HG03442 (cell line): Measurements from ENCODE around the gene RELB.
"Not testable (repeated sequence)": the region's sequence is repeated elsewhere in the genome, so short reads cannot be mapped to it uniquely, and the experiment has no call there.

Experiments
- ATAC-seq: cut with Tn5 transposase; IDR thresholded peaks from one replicate; pipeline ENCODE4 v1.9.1; 2021; ENCODE audit warnings: mild to moderate bottlenecking, moderate library complexity; ENCODE audit not compliant: unreplicated experiment

The RELB gene, protein sequence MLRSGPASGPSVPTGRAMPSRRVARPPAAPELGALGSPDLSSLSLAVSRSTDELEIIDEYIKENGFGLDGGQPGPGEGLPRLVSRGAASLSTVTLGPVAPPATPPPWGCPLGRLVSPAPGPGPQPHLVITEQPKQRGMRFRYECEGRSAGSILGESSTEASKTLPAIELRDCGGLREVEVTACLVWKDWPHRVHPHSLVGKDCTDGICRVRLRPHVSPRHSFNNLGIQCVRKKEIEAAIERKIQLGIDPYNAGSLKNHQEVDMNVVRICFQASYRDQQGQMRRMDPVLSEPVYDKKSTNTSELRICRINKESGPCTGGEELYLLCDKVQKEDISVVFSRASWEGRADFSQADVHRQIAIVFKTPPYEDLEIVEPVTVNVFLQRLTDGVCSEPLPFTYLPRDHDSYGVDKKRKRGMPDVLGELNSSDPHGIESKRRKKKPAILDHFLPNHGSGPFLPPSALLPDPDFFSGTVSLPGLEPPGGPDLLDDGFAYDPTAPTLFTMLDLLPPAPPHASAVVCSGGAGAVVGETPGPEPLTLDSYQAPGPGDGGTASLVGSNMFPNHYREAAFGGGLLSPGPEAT

DNA sequence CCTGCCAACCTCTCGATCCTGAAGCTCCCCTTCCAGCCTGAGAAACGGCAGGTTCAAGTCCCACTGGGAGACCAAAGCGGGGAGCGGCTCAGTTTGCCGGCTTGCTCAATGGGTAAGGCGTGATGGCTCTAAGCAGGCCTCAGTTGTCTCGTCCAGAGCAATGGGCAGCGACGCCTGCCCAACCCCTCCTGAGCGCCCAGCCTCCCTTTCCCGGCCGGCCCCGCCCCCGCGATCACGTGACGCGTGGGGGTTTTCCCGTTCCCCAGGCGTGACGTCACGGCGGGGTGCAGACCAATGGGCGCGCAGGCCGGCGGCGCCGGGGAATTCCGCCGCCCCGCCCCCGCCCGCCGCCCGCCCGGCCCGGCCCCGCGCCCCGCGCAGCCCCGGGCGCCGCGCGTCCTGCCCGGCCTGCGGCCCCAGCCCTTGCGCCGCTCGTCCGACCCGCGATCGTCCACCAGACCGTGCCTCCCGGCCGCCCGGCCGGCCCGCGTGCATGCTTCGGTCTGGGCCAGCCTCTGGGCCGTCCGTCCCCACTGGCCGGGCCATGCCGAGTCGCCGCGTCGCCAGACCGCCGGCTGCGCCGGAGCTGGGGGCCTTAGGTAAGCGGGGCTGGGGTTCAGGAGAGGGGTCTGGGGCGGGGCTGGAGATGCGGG, at the start of gene RELB:
RELB (plus strand) TSS at position 378 of the 653 bp plus-strand sequence; CDS start at position 494, 116 bp downstream.
- peak; percentile 45 for ATAC-seq

DNA sequence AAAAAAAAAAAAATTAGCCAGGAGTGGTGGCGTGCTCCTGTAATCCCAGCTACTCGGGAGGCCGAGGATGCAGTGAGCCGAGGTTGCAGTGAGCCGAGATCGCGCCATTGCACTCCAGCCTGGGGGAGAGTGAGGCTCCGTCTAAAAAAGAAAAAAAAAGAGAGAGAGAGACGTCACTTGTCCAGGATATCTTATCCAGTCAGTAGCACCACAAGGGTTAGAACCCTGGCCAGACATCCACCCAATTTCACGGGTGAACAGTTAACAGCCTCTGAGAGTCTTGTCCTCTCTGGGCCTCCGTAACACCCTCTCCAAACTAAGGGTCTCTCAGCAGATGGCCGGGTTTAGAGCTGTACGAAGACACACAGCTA, 47.0 kb upstream of the RELB start:
- no peak for ATAC-seq

DNA sequence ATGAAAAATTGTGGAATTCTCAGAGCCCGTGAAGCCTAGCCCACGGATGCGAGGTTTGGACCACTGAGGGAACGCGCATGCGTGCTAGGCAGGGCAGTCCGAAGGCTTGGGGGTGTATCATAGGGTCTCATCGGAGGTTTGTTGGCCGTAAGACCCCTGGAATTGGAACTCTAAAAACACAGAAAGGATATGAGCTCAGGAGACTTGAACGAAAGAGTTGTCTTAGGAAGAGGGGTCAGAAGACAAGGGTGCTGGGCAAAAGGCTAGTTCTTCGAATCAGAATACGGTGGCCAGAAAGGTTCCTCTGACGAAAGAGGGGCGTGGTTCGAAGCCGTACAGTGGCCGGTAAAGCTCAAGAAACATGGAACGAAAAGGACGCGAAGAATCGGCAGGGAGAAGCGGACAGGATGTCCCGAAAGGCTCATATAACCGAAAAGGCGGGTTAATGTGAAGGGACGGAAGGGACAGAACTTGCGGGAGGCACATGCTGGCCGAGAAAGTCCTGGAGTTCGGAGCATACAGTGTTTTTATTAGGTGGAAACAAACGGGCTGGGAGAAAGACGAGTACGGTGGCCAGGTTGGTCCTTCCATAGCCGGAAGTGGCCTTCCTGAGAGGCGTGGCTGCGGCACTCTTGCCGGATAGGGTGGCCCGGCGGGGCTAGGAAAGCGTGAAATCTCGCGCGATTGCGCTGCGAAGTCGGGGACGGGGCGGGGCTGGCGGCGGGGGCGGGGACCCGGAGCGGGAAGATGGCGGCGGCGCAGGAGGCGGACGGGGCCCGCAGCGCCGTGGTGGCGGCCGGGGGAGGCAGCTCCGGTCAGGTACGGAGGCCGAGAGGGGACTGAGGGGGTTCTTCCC, 46.4 kb upstream of the RELB start, which contains the start of gene CLPTM1:
CLPTM1 (plus strand) TSS at position 732 of the 856 bp plus-strand sequence; CDS start at position 748, 16 bp downstream.
- ATAC-seq = peak; percentile 84

DNA sequence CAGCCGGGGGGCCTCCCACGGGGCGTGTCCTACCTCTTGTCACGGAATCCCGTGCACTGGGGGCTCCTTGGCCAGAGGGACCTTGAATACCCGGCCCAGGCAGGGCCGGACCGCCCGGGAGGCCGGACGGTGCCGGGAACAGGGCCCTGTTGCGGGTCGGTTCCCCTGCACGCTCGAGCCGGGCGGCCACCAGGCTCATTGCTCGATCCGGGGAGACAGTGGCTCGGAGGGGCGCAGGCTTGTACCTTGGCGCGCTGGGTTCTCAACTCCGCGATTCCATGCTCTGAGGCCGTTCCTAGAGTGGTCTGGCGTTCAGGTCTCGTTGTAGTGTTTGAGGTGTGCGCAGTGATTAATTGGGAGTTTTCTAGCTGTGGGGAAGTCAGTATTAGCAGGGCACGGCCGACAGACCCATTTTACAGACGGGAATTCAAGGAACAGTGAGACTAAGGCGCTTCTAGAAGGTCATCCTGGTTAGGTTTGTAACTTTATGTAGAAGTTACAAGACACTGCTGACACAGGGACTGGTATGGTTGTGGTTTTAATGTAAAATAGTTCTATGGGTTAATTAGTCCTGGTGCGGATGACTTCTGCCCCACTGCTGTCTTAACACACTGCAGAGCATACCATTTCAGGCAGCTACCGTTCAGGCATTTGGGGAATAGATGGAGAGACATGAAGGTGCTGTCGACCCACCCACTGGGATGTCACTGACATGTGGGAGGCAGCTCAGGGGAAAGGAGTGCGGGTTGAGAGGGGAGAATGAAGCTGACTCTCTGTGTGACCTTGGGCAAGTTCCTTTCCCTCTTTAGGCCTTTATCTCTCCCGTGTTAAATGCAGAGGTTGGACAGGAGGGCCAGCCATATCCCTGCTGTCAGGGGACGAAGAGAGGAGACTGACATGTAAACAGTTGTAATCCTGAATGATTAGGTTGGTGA, 45.5 kb upstream of the RELB start:
- peak; percentile 14 for ATAC-seq

DNA sequence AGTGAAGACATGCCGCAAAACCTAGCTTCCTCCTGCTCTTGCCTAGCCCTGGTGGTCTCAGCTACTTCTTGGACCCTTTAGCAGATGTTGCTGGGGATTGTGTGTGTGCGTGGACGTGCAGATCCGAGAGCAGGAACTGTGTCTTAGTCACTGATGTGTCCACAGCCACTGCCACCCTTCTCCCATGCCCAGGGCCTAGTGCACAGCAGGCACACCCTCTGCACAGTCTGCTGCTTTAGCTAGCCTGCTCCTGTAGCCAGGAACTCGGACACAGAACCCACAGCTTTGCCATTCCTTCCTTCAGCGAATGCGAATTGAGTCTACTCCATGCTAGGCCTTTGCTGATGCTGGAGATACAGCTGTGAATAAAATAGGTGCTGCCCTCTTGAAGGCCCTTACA, 43.7 kb upstream of the RELB start:
- ATAC-seq = no peak

DNA sequence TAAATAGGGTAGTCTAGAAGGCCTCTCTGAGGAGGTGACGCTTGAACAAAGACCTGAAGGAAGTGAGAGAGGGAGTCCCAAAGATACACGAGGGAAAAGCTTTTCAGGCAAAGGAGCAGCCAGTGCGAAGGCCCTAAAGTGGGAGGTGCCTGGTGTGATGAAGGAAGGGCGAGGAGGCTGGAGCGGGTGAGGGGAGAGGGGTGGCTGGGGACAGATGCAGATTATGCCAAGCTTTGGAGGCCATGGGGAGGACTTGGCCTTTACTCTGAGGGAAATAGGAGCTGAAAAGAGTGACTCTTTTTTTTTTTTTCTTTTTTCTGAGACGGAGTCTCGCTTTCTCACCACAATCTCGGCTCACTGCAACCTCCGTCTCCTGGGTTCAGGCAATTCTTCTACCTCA, 43.2 kb upstream of the RELB start:
- no peak for ATAC-seq

DNA sequence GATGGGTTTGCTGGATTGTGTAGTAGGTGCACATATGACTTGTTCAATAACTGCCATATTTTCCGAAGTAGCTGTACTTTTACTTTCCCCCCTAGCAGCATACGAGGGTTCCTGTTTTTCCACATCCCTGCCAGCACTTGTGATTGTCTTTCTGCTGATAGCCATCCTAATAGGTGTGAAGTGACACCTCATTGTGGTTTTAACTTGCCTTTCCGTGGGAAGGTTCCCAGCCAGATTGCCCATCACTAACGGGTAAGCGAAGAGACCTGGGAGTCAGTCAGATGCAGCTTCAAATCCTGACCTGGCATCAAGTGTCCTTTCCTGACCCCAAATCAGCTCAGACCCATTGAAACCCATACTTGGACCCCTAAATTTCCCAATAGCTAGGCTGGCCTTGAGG, 41.6 kb upstream of the RELB start:
- no peak for ATAC-seq

DNA sequence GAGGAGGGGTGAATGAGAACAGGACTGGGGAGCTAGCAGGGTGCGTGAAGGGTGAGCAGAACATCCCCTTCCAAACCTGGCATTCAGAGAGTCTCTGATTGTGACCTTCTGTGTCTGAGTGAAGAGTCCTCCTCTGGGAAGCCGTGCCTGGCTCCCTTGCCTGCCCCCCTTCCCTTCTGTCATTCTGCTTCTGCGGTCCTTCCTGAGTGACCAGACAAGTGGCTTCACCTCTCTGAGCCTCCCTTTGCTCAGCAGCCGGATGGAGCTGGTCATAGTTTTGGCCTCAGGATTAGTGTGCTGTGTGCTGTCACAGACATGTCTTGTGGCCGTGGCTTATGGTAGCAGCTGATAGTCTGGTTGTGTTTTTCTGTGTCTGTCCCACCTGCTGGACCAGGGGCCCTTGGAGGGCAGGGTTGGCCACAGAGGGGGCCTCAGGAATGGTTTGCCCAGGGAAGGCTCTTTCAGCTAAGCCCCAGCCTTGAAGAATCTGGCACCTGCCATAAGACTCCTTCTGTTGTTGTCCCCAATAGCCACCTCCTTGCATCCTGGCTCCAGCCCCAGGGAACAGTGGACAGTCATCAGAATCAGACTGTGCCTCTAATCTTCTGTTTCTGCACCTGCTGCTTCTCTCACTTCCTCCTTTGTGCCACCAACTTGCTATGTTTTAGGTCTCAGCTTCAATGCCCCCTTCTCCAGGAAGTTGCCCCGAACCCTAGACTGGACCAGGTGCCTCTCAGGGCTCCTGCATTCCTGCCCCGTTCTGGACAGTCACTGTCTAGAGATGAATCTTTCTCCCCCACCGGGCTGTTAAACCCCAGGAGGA, 40.1 kb upstream of the RELB start:
- no peak for ATAC-seq

DNA sequence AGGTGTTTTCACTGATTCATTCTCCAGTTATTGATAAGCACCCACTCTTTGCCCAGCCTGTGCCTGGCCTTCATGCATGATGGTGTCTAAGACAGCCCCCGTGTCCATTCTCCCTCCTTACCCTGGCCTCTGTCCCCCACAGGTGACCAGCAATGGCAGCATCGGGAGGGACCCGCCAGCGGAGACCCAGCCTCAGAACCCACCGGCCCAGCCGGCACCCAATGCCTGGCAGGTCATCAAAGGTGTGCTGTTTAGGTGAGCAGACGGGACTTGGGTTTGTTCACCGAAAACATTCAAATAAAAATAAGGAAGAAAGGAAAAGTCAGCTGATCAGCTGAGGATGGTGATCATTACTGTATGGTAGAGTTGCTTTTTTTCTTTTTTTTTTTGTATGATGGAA, 39.4 kb upstream of the RELB start:
- no peak for ATAC-seq

DNA sequence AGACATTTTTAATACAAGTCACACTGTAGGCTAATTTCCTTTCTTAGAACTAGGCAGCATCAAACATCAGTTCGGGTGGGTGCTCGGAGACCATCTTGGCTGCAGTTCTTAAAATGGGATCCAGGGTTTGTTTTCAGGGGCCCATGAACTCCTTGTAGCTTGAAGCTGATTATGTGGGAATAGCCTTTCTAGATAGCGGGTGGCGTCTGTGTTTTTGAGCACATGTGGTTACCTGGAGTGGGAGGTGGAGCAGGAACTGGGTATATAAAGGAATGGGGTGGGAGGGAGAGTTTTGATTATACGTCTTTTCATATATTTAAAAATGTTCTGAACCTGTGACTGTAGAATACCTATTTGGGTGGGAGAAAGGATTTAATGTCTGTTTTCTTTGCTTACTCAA, 33.1 kb upstream of the RELB start:
- ATAC-seq = no peak

DNA sequence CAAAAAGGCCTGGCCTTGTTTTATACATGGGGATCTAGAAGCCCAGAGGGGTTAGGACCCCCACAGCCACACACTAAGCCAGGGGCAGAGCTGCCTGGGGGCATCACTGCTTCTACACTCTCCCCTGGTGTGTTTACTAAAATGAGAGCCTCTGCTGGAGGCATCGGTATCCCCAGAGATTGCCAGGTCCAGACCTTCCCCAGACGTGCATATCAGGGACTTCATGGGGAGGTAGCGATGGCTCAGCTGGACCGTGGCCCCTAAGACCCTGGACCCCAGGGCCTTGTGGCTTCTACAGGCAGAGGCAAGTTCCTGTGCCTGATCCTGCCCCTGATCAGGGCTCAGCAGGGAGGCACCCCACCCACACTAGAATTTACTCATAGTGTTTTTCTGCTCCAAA, 32.6 kb upstream of the RELB start:
- no peak for ATAC-seq

DNA sequence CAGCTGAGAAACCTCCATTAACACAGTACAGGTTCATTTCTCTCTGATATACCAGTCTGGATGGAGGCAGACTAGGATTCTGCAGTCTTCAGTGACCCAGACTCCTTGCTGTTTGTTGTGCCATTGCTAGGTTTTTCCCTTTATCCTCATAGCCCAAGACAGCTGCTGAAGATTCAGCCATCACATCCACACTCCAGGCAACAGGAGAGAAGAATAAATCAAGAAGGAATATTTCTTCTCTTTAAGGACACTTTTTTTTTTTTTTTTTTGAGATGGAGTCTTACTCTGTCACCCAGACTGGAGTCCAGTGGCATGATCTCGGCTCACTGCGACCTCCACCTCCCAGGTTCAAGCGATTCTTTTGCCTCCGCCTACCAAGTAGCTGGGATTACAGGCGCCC, 31.8 kb upstream of the RELB start:
- no peak for ATAC-seq

DNA sequence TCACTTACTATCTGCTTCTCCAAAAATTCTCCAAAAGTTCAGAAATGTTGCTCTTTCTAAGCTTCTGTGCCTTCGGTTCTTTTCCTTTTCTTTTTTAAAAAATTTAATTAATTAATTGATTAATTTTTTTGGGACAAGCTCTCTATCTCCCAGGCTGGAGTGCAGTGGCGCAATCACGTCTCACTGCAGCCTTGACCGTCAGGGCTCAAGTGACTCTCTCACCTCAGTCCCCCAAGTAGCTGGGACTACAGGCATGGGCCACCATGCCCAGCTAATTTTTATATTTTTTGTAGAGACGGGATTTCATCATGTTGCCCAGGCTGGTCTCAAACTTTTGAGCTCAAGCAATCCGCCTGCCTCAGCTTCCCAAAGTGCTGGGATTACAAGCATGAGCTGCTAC, 29.8 kb upstream of the RELB start:
- not testable (repeated sequence) for ATAC-seq

DNA sequence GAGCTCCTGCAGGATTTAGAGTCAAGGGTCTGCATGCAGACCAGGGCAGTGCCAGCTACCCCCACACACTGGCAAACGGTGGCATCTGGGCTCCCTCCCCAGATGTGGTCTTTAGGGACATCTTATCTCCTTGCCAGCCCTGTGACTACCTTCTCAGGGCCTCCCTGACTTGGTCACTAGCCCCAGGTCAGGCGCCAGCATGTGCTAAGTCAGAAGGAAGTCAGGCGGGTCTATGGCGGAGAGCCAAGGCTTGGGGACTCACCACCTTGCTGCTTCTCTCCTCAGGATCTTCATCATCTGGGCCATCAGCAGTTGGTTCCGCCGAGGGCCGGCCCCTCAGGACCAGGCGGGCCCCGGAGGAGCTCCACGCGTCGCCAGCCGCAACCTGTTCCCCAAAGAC, 28.5 kb upstream of the RELB start:
- ATAC-seq = no peak

DNA sequence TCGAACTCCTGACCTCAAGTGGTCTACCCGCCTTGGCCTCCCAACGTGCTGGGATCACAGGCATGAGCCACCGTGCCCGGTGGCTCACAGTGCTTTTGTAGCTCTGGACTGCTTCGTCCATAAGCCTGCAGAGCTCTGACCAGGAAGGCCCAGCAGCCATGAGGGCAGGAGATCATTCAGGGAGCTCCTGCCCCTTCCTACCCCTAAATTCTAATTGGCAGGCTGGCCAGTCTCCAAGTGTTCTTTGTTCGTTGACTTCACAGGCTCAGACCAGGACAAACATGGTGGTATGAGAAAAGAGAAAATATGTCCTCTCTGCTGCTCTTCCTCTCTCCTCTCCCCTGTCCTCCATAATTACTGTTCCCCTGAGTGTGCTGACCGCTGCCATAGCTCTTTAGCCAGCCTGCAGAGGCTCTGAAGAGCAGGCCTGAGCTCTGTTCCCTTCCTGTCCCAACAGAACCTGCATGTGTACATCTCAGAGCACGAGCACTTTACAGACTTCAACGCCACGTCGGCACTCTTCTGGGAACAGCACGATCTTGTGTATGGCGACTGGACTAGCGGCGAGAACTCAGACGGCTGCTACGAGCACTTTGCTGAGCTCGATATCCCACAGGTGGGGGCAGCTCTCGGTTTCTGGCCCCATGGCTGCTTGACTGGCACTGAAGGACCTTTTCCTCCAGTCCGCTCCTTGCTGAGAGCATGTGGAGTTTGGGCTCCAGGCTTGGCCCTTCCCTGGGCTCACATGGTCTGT, 27.1 kb upstream of the RELB start:
- no peak for ATAC-seq

DNA sequence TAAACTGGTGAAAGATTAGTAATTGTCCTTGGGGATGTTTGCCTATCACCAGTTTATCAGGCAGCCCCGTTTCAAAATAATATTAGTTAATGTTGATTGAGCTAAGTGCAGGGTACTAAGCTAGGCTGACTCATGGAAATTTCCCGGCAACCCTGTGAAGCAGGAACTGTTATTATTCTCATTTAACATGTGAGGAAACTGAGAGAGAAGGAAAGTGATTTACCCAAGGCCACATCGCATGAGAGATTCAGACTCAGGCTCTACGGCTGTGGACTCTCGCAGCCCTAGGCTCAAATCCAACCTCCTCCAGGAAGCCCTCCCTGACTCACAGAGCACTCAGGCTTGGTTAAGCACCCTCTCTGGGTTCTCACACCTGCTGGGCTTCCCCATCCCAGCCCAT, 26.4 kb upstream of the RELB start:
- no peak for ATAC-seq

DNA sequence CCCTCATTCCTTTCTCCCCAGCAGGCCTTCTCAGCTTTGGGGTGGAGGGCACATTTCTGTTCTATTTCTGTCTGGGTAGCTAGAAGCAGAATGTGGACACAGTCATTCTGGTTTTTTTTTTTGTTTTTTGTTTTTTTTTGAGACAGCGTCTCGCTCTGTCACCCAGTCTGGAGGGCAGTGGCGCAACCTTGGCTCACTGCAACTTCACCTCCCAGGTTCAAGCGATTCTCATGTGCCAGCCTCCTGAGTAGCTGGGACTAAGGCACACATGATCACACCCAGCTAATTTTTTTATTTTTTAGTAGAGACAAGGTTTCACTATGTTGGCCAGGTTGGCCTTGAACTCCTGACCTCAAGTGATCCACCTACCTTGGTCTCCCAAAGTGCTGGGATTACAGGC, 25.8 kb upstream of the RELB start:
- ATAC-seq = no peak

DNA sequence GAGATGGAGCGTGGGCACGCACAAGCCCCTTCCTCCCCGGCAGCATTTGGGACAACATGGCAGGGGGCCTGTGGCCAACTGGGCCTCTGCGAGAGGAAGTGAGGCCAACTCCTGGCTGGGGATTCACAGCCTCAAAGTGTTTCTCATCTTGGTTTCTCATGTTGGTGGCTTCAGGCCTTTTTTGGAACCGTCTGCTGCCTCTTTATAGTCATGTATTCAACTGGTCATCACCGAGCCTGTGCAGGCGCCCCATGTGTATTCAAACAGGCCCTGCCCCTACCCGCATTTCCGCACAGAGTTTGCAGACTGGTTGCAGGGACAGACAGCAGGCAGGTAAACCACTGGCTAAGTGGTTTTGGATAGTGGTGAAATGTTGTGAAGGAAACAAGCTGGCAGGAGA, 17.3 kb upstream of the RELB start:
- no peak for ATAC-seq

DNA sequence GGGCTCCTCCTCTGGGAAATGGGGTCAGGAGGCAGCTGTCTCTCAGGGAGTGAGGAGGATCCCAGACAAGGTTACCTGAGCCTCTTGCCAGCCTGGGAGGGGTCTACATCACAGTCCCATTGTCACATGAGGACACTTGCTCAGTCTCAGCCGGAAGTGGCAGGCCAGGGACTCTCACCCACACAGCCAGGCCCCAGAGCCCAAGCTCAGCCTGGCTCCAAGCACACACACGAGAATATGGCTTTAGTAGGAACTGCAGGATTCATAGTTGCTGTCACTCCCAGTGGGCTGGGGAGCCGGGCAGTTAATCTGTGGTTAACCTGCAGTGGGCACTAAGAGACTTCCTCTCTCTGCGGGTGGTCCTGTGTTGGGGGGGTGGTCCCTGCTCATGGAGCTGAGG, 15.8 kb upstream of the RELB start:
- no peak for ATAC-seq
